ENCODE measurements around the gene NUP85. TPM values are rescaled to one million over a fixed set of nuclear protein-coding genes. Genes with fewer than 3 reads are reported as not detected.

NUP85 gene
- total and polyA plus RNA-seq, 2 donors (not counting 3 experiments of a cell fraction or from before 2014, with no cell fraction given): 105 to 120 TPM

DNA sequence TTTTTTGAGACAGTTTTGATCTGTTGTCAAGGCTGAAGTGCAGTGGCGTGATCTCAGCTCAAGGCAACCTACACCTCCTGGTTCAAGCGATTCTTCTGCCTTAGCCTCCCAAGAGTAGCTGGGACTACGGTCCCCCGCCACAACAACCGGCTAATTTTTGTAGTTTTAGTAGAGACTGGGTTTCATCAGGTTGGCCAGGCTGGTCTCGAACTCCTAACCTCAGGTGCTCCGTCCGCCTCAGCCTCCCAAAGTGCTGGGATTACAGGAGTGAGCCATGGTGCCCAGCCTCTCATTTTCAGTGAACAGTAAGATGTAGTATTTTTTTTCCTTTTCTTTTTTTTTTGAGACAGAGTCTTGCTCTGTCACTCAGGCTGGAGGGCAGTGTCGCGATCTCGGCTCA lies 30.5 kb upstream of the NUP85 start:
- POLR2A ChIA-PET: no interaction called here
- BruUV-seq (replicated peaks): no TSS peak

More for the DNA sequence above, 30.5 kb upstream of the NUP85 start:
- Histone ChIP-seq H4K20me1 (replicated peaks; ENCODE audit: control insufficient read depth, extremely low read depth, insufficient read depth, low read length) (no peaks in the 10 kb centered on the region), H2AFZ (ENCODE audit: low read depth, low read length) (no peak overlapping the region), H3K79me2 (ENCODE audit: control insufficient read depth, insufficient read depth, low read length) (peaks cover 62% of the 10 kb centered on the region), H3K4me2 (ENCODE audit: insufficient read depth, low read length) (no peak overlapping the region), H3K9me1 (replicated peaks; ENCODE audit: control insufficient read depth, extremely low read depth, insufficient read depth, low read length) (no peaks in the 10 kb centered on the region), H3K27ac (ENCODE audit: insufficient read depth, low read depth, low read length) (no peak overlapping the region), H3K36me3 (ENCODE audit: control insufficient read depth in 2 of 2, extremely low read depth in 1 of 2, insufficient read depth in 2 of 2, low read length in 2 of 2) (peaks cover 16 to 38% of the 10 kb centered on the region in 2 experiments), H3K9ac (replicated peaks; ENCODE audit: extremely low read depth, insufficient read depth, low read length) (no peak overlapping the region), H3K27me3 (ENCODE audit: control insufficient read depth in 2 of 2, insufficient read depth in 2 of 2, low read length in 2 of 2) (no peaks in the 10 kb centered on the region), H3K4me1 (ENCODE audit: control insufficient read depth, extremely low read depth, insufficient read depth, low read length) (no peaks in the 10 kb centered on the region), H3K9me3 (replicated peaks; ENCODE audit: control insufficient read depth, insufficient read depth, low read length) (no peaks in the 10 kb centered on the region), H3K4me3 (replicated peaks in 1 of 3; ENCODE audit: insufficient read depth in 1 of 3, low read depth in 1 of 3, low read length in 3 of 3) (no peak overlapping the region)
- TF ChIP-seq GATA2 (IDR thresholded peaks at IDR 0.05; ENCODE audit: insufficient read depth, insufficient read length, low read depth, low read length): no peak
- TF ChIP-seq, protein P1, sequence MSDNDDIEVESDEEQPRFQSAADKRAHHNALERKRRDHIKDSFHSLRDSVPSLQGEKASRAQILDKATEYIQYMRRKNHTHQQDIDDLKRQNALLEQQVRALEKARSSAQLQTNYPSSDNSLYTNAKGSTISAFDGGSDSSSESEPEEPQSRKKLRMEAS (IDR thresholded peaks at IDR 0.05; ENCODE audit: insufficient read depth, insufficient read length): no peak
- TF ChIP-seq POLR2AphosphoS5 (IDR thresholded peaks at IDR 0.05; ENCODE audit: insufficient read depth, low read depth, low read length): no peak
- TF ChIP-seq EZH2 (IDR thresholded peaks at IDR 0.05; ENCODE audit: borderline replicate concordance, low read depth, low read length, severe bottlenecking): no peak
- TF ChIP-seq JUN (IDR thresholded peaks at IDR 0.05; ENCODE audit: borderline replicate concordance, insufficient read depth, insufficient read length, low read depth): no peak
- TF ChIP-seq POLR2A (IDR thresholded peaks at IDR 0.05; ENCODE audit: low read depth, low read length): no peak
- TF ChIP-seq FOS (IDR thresholded peaks at IDR 0.05; ENCODE audit: borderline replicate concordance, insufficient read depth, low read length): no peak
- no peak for TF ChIP-seq CTCF (IDR thresholded peaks at IDR 0.05; ENCODE audit: extremely low read depth in 1 of 2, insufficient read depth in 1 of 2, low read depth in 1 of 2, low read length in 2 of 2)
- TF ChIP-seq MYC (IDR thresholded peaks at IDR 0.05; ENCODE audit: low read depth, low read length): no peak
- CTCF ChIA-PET: interaction anchor here (1.0 to 3.4 kb wide), 7 partner anchors 8 to 103 kb away, joined by 3 to 18 read pairs (median 3); partner anchors contain the start of gene SUMO2
- dilution Hi-C loops (cut with MboI; ENCODE audit: extremely low pct_ligation_motif_present, low sequenced_read_pairs) (no loop called here), intact Hi-C loops (cut with micrococcal nuclease) (no loop called here)
- peak; percentile 31 for FAIRE-seq
- no peak for DNase-seq (ENCODE audit: low read depth, low spot score)
